Endothelial cell of umbilical vein (primary cell): ENCODE measurements around the gene ACOX3. TPM values are rescaled to one million over a fixed set of nuclear protein-coding genes. Genes with fewer than 3 reads are reported as not detected.

Experiments used
- BruUV-seq: library from RNA; stranded (reverse); fragments of 400-500 nt; replicated peaks from 2 replicates; lab custom pipeline; 2021; lab: Mats Ljungman, UMichigan
- CTCF ChIA-PET: fragments of 300-600, 350-600 bp; sonication (Branson Sonifier 250); formaldehyde crosslinking; loops from one replicate; lab custom pipeline; 2021; ENCODE audit warnings: antibody characterized with exemption, inconsistent platforms; lab: Charles Lee
- POLR2A ChIA-PET: fragments of 300-600, 350-600 bp; sonication (Branson Sonifier 250); formaldehyde crosslinking; loops from one replicate; lab custom pipeline; 2021; ENCODE audit warnings: antibody characterized with exemption, inconsistent platforms; lab: Charles Lee
- DNase-seq: peaks from one replicate; pipeline ENCODE4 v3.0.0-alpha.2; 2011; ENCODE audit warnings: low read depth, low spot score
- FAIRE-seq: peaks from 2 replicates; lab custom pipeline; 2011; peaks lifted over from hg19 to GRCh38; lab: Jason Lieb, UNC
- H2AFZ ChIP-seq: 2 replicates; pipeline ENCODE4 v1.6.0; 2012; ENCODE audit warnings: low read depth, low read length, control low read depth, inconsistent platforms
- H3K27ac ChIP-seq: 2 replicates; pipeline ENCODE4 v1.5.1; 2011; ENCODE audit warnings: low read depth, mild to moderate bottlenecking, control low read depth, low read length, moderate library complexity; ENCODE audit not compliant: insufficient read depth
- H3K27me3 ChIP-seq, 2 experiments: 2 replicates each; pipeline versions ENCODE4 v1.6.0 to v1.6.1; 2011; ENCODE audit warnings: low read length in 2 of 2, mixed read lengths in 1 of 2; ENCODE audit not compliant: control insufficient read depth in 2 of 2, insufficient read depth in 2 of 2
- H3K36me3 ChIP-seq, 2 experiments: 2 replicates in 1 of 2; 3 replicates in 1 of 2; pipeline ENCODE4 v1.5.1; 2011; ENCODE audit warnings: low read length in 2 of 2, mild to moderate bottlenecking in 1 of 2, moderate library complexity in 1 of 2; ENCODE audit not compliant: control insufficient read depth in 2 of 2, insufficient read depth in 2 of 2; ENCODE audit errors: extremely low read depth in 1 of 2
- H3K4me1 ChIP-seq: 3 replicates; pipeline ENCODE4 v1.5.1; 2011; ENCODE audit warnings: mild to moderate bottlenecking, low read length; ENCODE audit not compliant: control insufficient read depth, insufficient read depth; ENCODE audit errors: extremely low read depth
- H3K4me2 ChIP-seq: 2 replicates; pipeline ENCODE4 v1.6.1; 2011; ENCODE audit warnings: low read length, control low read depth, mixed read lengths; ENCODE audit not compliant: insufficient read depth
- H3K4me3 ChIP-seq, 3 experiments: fragments of 200-600 bp in 1 of 3; sonication (generic), shearing (Covaris generic) in 1 of 3; replicated peaks in 1 of 3; 2 replicates each; pipeline ENCODE4 v1.5.1; 2011 to 2016; ENCODE audit warnings: control low read depth in 3 of 3, low read length in 3 of 3, mild to moderate bottlenecking in 2 of 3, inconsistent platforms in 1 of 3, low read depth in 1 of 3, moderate library complexity in 1 of 3; ENCODE audit not compliant: insufficient read depth in 1 of 3
- H3K79me2 ChIP-seq: 2 replicates; pipeline ENCODE4 v1.6.0; 2012; ENCODE audit warnings: low read length, inconsistent platforms; ENCODE audit not compliant: control insufficient read depth, insufficient read depth
- H3K9ac ChIP-seq: replicated peaks from 2 replicates; pipeline ENCODE3; 2011; ENCODE audit warnings: low read length, control low read depth; ENCODE audit not compliant: insufficient read depth; ENCODE audit errors: extremely low read depth
- H3K9me1 ChIP-seq: replicated peaks from 3 replicates; pipeline ENCODE4 v1.6.0; 2011; ENCODE audit warnings: mild to moderate bottlenecking, low read length; ENCODE audit not compliant: control insufficient read depth, insufficient read depth; ENCODE audit errors: extremely low read depth
- H3K9me3 ChIP-seq: replicated peaks from 2 replicates; pipeline ENCODE4 v1.5.1; 2012; ENCODE audit warnings: low read length, inconsistent platforms; ENCODE audit not compliant: control insufficient read depth, insufficient read depth
- H4K20me1 ChIP-seq: replicated peaks from 2 replicates; pipeline ENCODE3; 2011; ENCODE audit warnings: mild to moderate bottlenecking, low read length; ENCODE audit not compliant: control insufficient read depth, insufficient read depth; ENCODE audit errors: extremely low read depth
- EZH2 ChIP-seq: IDR thresholded peaks from 2 replicates; pipeline ENCODE4 v1.6.1; 2012; ENCODE audit warnings: borderline replicate concordance, low read depth, mild to moderate bottlenecking, moderate library complexity, low read length, inconsistent platforms; ENCODE audit not compliant: severe bottlenecking
- FOS ChIP-seq: IDR thresholded peaks from 2 replicates; pipeline ENCODE4 v1.6.1; 2011; ENCODE audit warnings: mild to moderate bottlenecking, low read length, moderate library complexity, borderline replicate concordance; ENCODE audit not compliant: insufficient read depth
- GATA2 ChIP-seq: IDR thresholded peaks from 2 replicates; pipeline ENCODE4 v1.7.0; 2011; ENCODE audit warnings: low read depth, mild to moderate bottlenecking, moderate library complexity, mixed read lengths, low read length; ENCODE audit not compliant: insufficient read length, insufficient read depth
- JUN ChIP-seq: IDR thresholded peaks from 2 replicates; pipeline ENCODE4 v1.6.1; 2011; ENCODE audit warnings: borderline replicate concordance, low read depth; ENCODE audit not compliant: insufficient read length, insufficient read depth
- MYC ChIP-seq: IDR thresholded peaks from one replicate; pipeline ENCODE4 v1.6.1; 2011; ENCODE audit warnings: mild to moderate bottlenecking, low read depth, low read length
- POLR2A ChIP-seq: IDR thresholded peaks from 2 replicates; pipeline ENCODE4 v1.6.1; 2012; ENCODE audit warnings: low read depth, mild to moderate bottlenecking, control low read depth, low read length
- POLR2AphosphoS5 ChIP-seq: IDR thresholded peaks from 2 replicates; pipeline ENCODE4 v1.6.1; 2012; ENCODE audit warnings: low read depth, mild to moderate bottlenecking, control low read depth, low read length, moderate library complexity; ENCODE audit not compliant: insufficient read depth
- dilution Hi-C: fragments of 300-500 bp; cut with MboI; formaldehyde crosslinking; loops from one replicate; pipeline ENCODE4 v1.15.0; 2019; ENCODE audit warnings: low sequenced_read_pairs; ENCODE audit not compliant: extremely low pct_ligation_motif_present
- intact Hi-C: fragments of 100-400 bp; cut with micrococcal nuclease; formaldehyde crosslinking; loops from one replicate; pipeline ENCODE4 v1.10.0; 2022
- polyA plus RNA-seq, 4 experiments: library from polyadenylated mRNA; depleted of rRNA in 3 of 4; stranded (reverse) in 3 of 4; unstranded in 1 of 4; fragments of >200 nt; gene quantifications; 2 replicates each; pipeline versions ENCODE4 v1.2.1 to v1.2.3, GENCODE V29; 2011 to 2012; ENCODE audit warnings: missing spikeins in 1 of 4
- total RNA-seq: library from RNA; stranded (reverse); gene quantifications from 2 replicates; pipeline ENCODE4 v1.2.3, GENCODE V29; 2021
- TF ChIP-seq, protein P1 (sequence below), 2 donors: IDR thresholded peaks; 1 replicate in 1 of 2; 2 replicates in 1 of 2; pipeline ENCODE4 v1.5.1; 2011; ENCODE audit warnings: low read length in 2 of 2, mild to moderate bottlenecking in 2 of 2, moderate library complexity in 2 of 2, control low read depth in 1 of 2, inconsistent platforms in 1 of 2, low read depth in 1 of 2; ENCODE audit not compliant: insufficient read depth in 1 of 2; ENCODE audit errors: extremely low read depth in 1 of 2
- TF ChIP-seq, protein P2 (sequence below): IDR thresholded peaks from 2 replicates; pipeline ENCODE4 v1.6.1; 2011; ENCODE audit not compliant: insufficient read depth, insufficient read length

Gene ACOX3
- total and polyA plus RNA-seq, 2 donors (not counting 3 experiments of a cell fraction or from before 2014, with no cell fraction given): 13.0 to 26.3 TPM

DNA sequence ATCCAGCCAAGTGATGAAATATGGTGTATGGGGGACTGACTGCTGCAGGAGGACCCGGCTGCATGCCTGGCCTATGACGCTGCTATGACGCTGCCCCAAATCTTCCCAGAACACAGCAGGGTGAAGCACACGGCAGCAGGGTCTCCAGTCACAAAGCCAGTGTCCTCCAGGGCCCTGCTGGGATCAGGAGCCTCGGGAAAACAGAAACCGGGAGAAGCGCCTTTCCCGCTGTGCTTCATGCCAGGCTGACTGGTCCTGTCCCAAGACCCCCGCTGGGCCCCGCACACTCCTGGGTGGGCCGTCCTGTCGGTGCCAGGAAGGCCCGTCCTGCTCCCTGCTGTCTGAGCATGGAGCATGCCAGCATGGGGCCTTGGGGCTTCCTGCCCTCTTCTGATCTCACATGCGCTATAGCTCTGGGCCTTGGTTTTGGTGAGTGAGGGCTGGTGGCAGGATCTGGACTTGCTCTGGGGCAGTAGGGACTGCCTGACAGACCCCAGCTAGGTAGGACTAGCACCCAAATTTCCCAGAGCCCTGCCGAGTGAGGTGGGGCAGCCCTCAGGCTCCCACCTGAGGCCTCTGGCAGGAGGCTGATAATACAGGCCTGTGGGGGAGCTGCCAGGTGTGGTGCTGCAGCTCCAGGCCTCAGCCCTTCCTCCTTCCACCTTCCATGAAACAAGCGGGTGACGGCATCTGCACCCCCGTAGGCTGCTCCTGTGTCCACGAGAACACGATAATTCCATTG, 64.0 kb downstream of the ACOX3 start:
- Histone ChIP-seq H3K36me3 (no peaks in the 10 kb centered on the region), H3K9ac (no peak overlapping the region), H3K9me3 (no peaks in the 10 kb centered on the region), H4K20me1 (no peaks in the 10 kb centered on the region), H3K79me2 (no peaks in the 10 kb centered on the region), H3K27ac (no peak overlapping the region), H2AFZ (no peak overlapping the region), H3K27me3 (no peaks in the 10 kb centered on the region), H3K4me3 (no peak overlapping the region), H3K9me1 (no peaks in the 10 kb centered on the region), H3K4me2 (no peak overlapping the region), H3K4me1 (no peaks in the 10 kb centered on the region)
- no peak for DNase-seq
- ChIA-PET POLR2A (no interaction called here), CTCF (no interaction called here)
- TF ChIP-seq JUN: no peak
- no peak for TF ChIP-seq MYC
- no peak for TF ChIP-seq GATA2
- no peak for TF ChIP-seq POLR2A
- intact Hi-C loops: no loop called here
- FAIRE-seq: no peak
- dilution Hi-C loops: no loop called here
- BruUV-seq: no TSS peak

DNA sequence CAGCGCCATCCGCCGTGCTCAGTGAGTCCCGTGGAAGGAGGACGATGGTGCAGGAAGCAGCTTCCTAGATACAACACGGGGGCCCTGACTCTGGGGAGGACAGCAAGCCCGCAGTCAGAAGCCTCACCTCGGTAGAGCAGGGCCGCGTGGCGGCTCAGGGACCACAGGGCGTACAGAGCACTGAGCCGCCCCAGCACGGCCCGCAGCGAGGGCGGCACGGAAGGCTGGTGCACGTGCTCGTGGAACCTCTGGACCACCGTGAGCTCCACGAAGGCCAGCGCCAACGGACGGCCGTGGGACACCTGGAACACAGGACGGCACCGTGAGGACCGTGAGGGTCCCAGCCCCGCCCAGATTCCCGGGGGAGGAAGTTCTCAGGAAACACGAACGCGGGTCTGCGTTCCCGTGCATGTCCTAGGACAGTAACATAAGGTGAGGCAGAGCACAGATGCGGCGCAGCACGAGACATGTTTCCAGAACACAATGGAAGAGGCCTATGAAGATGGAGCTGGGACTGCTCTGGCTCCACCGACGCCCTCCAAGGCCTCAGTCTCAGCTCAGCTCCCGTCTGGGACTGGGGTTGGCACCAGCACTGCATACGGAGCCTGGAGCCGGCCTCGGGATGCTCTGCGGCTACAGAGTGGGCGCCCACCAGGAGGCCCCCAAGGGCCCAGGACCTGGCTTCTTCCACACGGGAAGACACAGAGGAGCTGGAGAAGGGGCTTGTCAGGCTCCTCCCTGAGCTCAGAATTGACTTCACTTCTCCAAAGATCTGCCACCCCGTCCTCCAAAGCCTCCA, 65.5 kb downstream of the ACOX3 start:
- TF ChIP-seq, protein P1, sequence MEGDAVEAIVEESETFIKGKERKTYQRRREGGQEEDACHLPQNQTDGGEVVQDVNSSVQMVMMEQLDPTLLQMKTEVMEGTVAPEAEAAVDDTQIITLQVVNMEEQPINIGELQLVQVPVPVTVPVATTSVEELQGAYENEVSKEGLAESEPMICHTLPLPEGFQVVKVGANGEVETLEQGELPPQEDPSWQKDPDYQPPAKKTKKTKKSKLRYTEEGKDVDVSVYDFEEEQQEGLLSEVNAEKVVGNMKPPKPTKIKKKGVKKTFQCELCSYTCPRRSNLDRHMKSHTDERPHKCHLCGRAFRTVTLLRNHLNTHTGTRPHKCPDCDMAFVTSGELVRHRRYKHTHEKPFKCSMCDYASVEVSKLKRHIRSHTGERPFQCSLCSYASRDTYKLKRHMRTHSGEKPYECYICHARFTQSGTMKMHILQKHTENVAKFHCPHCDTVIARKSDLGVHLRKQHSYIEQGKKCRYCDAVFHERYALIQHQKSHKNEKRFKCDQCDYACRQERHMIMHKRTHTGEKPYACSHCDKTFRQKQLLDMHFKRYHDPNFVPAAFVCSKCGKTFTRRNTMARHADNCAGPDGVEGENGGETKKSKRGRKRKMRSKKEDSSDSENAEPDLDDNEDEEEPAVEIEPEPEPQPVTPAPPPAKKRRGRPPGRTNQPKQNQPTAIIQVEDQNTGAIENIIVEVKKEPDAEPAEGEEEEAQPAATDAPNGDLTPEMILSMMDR (IDR thresholded peaks at IDR 0.05; ENCODE audit: extremely low read depth in 1 of 2, insufficient read depth in 1 of 2, low read depth in 1 of 2, low read length in 2 of 2): no peak
- TF ChIP-seq JUN (no peak), MYC (no peak), GATA2 (no peak), EZH2 (no peak), POLR2A (no peak), FOS (no peak), POLR2AphosphoS5 (no peak)
- TF ChIP-seq, protein P2, sequence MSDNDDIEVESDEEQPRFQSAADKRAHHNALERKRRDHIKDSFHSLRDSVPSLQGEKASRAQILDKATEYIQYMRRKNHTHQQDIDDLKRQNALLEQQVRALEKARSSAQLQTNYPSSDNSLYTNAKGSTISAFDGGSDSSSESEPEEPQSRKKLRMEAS: no peak
- Histone ChIP-seq H3K9ac (no peak overlapping the region), H3K4me1 (no peaks in the 10 kb centered on the region), H4K20me1 (no peaks in the 10 kb centered on the region), H3K4me3 (no peak overlapping the region), H2AFZ (no peak overlapping the region), H3K36me3 (no peaks in the 10 kb centered on the region), H3K9me3 (no peaks in the 10 kb centered on the region), H3K27ac (no peak overlapping the region), H3K79me2 (no peaks in the 10 kb centered on the region), H3K9me1 (no peaks in the 10 kb centered on the region), H3K27me3 (no peaks in the 10 kb centered on the region), H3K4me2 (no peak overlapping the region)
- CTCF ChIA-PET: interaction anchor here (0.8 to 1.3 kb wide), 4 partner anchors 27 to 132 kb away, joined by 3 to 10 read pairs (median 4); no protein-coding TSS in a partner anchor
- POLR2A ChIA-PET: no interaction called here
- DNase-seq (no peak), FAIRE-seq (no peak)
- dilution Hi-C loops: no loop called here
- intact Hi-C loops: no loop called here
- BruUV-seq: no TSS peak
